Nephron (organoid): Measurements from ENCODE around the gene DUSP1.

Source experiments
- H3K27ac Mint-ChIP-seq, 3 experiments: 2 replicates each; pipeline ENCODE4 v1.8.0; 2020; ENCODE audit warnings: mixed read lengths in 3 of 3, mild to moderate bottlenecking in 2 of 3, moderate library complexity in 1 of 3
- H3K27me3 Mint-ChIP-seq: 2 replicates; pipeline ENCODE4 v1.8.0; 2021; ENCODE audit warnings: low read depth, mild to moderate bottlenecking, moderate library complexity, mixed read lengths
- H3K36me3 Mint-ChIP-seq: 2 replicates; pipeline ENCODE4 v1.8.0; 2020; ENCODE audit warnings: low read depth, mixed read lengths
- H3K4me1 Mint-ChIP-seq: 2 replicates; pipeline ENCODE4 v1.8.0; 2020; ENCODE audit warnings: mixed read lengths
- H3K4me3 Mint-ChIP-seq, 3 experiments: 2 replicates each; pipeline ENCODE4 v1.8.0; 2020; ENCODE audit warnings: mild to moderate bottlenecking in 3 of 3, mixed read lengths in 3 of 3, moderate library complexity in 2 of 3
- H3K9me3 Mint-ChIP-seq: 2 replicates; pipeline ENCODE4 v1.8.0; 2020; ENCODE audit warnings: mixed read lengths
- CTCF ChIP-seq, 3 experiments: fragments of 200-600 bp; sonication (generic); IDR thresholded peaks; one replicate each; pipeline ENCODE4 v1.5.0; 2021; ENCODE audit warnings: antibody characterized with exemption in 3 of 3; ENCODE audit not compliant: unreplicated experiment in 3 of 3

DUSP1 gene

GRCh38 chr5:172805736-172806255 is 34.8 kb upstream of the DUSP1 start:
- Mint-ChIP-seq H3K4me3 (no peak overlapping the region), H3K27me3 (peaks cover 3% of the 10 kb centered on the region), H3K4me1 (no peaks in the 10 kb centered on the region), H3K9me3 (peaks cover 4% of the 10 kb centered on the region), H3K27ac (no peak overlapping the region), H3K36me3 (no peaks in the 10 kb centered on the region)
- no peak for TF ChIP-seq CTCF (IDR thresholded peaks at IDR 0.05; ENCODE audit: unreplicated experiment in 3 of 3)

- TF ChIP-seq CTCF (IDR thresholded peaks at IDR 0.05; ENCODE audit: unreplicated experiment in 3 of 3): no peak
- H3K4me3 Mint-ChIP-seq: no peak overlapping the region
- H3K9me3 Mint-ChIP-seq: peaks cover 4% of the 10 kb centered on the region
- no peaks in the 10 kb centered on the region for H3K36me3 Mint-ChIP-seq
- peaks cover 3% of the 10 kb centered on the region for H3K27me3 Mint-ChIP-seq
- no peaks in the 10 kb centered on the region for H3K4me1 Mint-ChIP-seq
- no peak overlapping the region for H3K27ac Mint-ChIP-seq
Observed at GRCh38 chr5:172805018-172805683, 34.2 kb upstream of the DUSP1 start.

GRCh38 chr5:172802567-172803176 is 31.7 kb upstream of the DUSP1 start:
- Mint-ChIP-seq H3K27me3 (no peaks in the 10 kb centered on the region), H3K4me3 (no peak overlapping the region), H3K9me3 (no peaks in the 10 kb centered on the region), H3K27ac (no peak overlapping the region), H3K36me3 (no peaks in the 10 kb centered on the region), H3K4me1 (no peaks in the 10 kb centered on the region)
- TF ChIP-seq CTCF (IDR thresholded peaks at IDR 0.05; ENCODE audit: unreplicated experiment in 3 of 3): no peak

DNA sequence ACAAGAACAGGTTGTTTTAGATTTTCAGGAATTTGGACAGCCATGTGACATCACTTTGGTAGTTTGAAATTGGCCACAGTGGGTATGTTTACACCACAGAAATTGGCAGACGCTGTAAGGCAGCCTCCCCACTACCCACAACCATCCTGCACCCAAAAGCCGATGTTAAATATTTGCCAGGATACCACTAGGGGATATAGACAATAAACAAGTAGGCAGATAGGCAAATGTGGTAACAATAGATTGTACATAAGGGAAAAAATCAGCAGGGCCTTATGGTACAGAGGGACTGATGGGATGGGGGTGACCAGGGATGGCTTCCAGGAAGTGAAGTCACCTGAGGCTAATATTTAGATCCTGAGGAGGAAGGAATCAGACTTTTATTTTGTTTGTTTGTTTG is 31.1 kb upstream of the DUSP1 start:
- H3K36me3 Mint-ChIP-seq: no peaks in the 10 kb centered on the region
- no peak for TF ChIP-seq CTCF (IDR thresholded peaks at IDR 0.05; ENCODE audit: unreplicated experiment in 3 of 3)
- no peak overlapping the region for H3K4me3 Mint-ChIP-seq
- no peaks in the 10 kb centered on the region for H3K4me1 Mint-ChIP-seq
- no peaks in the 10 kb centered on the region for H3K27me3 Mint-ChIP-seq
- H3K9me3 Mint-ChIP-seq: no peaks in the 10 kb centered on the region
- no peak overlapping the region for H3K27ac Mint-ChIP-seq

- H3K27me3 Mint-ChIP-seq: no peaks in the 10 kb centered on the region
- H3K9me3 Mint-ChIP-seq: no peaks in the 10 kb centered on the region
- no peak overlapping the region for H3K27ac Mint-ChIP-seq
- no peak for TF ChIP-seq CTCF (IDR thresholded peaks at IDR 0.05; ENCODE audit: unreplicated experiment in 3 of 3)
- no peak overlapping the region for H3K4me3 Mint-ChIP-seq
- peaks cover 5% of the 10 kb centered on the region for H3K4me1 Mint-ChIP-seq
- no peaks in the 10 kb centered on the region for H3K36me3 Mint-ChIP-seq
Observed at GRCh38 chr5:172801179-172801671, 30.2 kb upstream of the DUSP1 start.
